HS-5 (cell line): ENCODE measurements around the gene MS4A18.
"Not testable (repeated sequence)": the region's sequence is repeated elsewhere in the genome, so short reads cannot be mapped to it uniquely, and the experiment has no call there.

Experiments used
- DNase-seq: peaks from one replicate; pipeline ENCODE4 v3.0.0-alpha.2; 2012; ENCODE audit warnings: low read depth

Gene MS4A18

DNA sequence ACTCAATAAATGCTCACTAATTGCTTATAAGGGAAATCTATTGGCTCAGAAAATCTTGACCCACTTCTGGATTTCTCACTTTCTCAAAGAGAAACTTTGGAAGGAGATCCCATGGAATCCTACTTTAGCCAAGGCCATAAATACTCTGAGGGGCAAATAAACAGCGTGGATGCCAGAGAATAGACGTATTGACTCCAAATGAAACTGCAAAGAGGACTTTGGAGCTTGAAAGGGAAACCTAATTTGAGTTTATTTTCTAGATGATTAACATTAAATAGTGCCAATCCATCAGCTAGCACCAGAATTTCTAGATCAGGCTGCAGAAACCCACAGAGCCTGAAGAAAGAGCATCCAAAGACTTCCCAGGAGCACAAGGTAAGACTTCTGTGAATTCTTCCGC lies at the start of gene MS4A18:
TSS of gene MS4A18 (plus strand) at position 301 of the 400 bp plus-strand sequence.
- DNase-seq = no peak

- DNase-seq = not testable (repeated sequence)
Measured at GRCh38 chr11:60678231-60678630, 46.3 kb upstream of the MS4A18 start.

DNA sequence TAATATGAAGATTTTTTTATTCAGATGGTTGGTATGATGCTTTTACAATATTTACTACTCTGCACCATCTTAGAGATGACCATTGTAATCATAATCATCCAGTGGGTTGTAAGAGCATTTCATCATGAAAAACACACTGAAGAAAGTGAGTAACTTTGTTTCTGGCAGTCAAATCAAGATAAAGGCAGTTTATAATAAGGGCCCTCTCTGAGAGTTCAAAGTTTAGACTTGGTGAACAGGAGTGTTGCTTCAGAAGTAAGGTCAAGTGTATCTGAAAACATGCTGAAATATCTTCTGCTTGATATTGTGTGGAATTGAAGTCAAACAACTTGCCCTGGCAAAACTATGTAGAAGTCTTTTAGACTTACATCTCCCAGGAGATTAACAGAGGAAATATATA lies 44.6 kb upstream of the MS4A18 start:
- no peak for DNase-seq

GRCh38 chr11:60680455-60681119 lies 43.9 kb upstream of the MS4A18 start:
- no peak for DNase-seq

GRCh38 chr11:60684541-60684848 lies 40.0 kb upstream of the MS4A18 start:
- DNase-seq = not testable (repeated sequence)

- no peak for DNase-seq
Measured at GRCh38 chr11:60691661-60692060, 32.9 kb upstream of the MS4A18 start.

- no peak for DNase-seq
Measured at GRCh38 chr11:60699284-60699691, 25.2 kb upstream of the MS4A18 start, which contains the start of gene MS4A8. Gene MS4A8, plus strand, starts transcription at chr11:60699612. Its CDS starts 1,249 bp downstream, at chr11:60700861.

GRCh38 chr11:60699936-60700335 lies 24.6 kb upstream of the MS4A18 start:
- DNase-seq = no peak

DNA sequence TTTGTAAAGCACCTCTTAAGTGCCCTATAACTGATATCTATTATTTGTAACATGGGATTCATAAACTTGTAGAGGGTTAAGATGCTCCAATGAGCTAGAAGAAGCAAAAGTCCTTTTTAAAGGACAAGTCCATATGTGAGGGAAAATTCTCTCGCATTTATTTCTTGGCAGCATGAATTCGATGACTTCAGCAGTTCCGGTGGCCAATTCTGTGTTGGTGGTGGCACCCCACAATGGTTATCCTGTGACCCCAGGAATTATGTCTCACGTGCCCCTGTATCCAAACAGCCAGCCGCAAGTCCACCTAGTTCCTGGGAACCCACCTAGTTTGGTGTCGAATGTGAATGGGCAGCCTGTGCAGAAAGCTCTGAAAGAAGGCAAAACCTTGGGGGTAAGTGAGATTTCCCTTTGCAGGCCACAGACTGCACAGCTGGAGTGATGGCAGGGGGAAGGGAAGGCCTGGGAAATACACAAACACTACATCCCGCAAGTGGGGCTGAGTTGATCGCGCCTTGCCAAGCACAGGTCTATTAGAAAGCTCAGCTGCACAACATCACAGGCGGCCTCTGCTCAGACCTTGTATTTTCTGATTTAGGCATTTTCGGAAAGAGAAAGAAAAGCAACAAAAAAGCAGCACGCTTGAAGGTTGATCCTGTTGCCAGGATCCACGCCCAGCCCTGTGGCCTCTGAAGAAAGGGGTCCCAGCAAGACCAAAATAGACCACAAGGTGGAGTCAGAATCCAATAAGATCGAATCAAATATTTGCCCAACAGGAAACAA lies 23.6 kb upstream of the MS4A18 start:
- peak; percentile 4 for DNase-seq

- DNase-seq = no peak
Measured at GRCh38 chr11:60701469-60701818, 23.1 kb upstream of the MS4A18 start.

DNA sequence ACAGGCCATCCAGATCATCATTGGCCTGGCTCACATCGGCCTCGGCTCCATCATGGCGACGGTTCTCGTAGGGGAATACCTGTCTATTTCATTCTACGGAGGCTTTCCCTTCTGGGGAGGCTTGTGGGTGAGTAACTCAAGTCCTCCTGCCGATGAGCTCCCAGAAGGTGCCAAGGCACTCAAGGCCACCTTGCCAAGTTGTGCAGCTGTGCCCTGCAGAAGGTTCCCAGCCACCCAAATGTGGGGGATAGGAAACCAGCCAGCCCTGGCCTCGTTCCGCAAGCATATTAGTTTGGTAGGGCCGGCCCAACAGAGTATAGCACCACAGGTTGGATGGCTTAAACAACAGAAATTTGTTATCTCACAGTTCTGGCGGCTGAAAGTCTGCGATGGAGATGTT lies 21.1 kb upstream of the MS4A18 start:
- DNase-seq = no peak

DNA sequence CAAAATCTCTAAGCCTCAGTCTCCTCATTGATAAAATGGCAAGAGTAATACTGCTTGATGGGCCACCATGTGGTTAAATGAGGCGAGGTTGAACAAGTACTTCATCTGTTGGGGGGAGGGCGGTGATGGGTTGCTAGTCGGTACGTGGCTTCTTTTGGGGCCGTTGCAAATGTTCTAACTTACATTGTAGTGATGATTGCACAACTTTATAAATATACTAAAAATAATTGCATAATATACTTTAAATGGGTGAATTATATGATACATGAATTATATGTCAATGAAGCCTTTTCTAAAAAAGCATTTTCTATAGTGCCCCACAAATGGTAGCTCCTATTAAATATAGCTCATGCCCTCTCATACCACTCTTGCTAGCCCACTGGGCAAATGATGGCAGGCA lies 18.6 kb upstream of the MS4A18 start:
- DNase-seq = no peak

GRCh38 chr11:60706931-60707330 lies 17.6 kb upstream of the MS4A18 start:
- DNase-seq = no peak

DNA sequence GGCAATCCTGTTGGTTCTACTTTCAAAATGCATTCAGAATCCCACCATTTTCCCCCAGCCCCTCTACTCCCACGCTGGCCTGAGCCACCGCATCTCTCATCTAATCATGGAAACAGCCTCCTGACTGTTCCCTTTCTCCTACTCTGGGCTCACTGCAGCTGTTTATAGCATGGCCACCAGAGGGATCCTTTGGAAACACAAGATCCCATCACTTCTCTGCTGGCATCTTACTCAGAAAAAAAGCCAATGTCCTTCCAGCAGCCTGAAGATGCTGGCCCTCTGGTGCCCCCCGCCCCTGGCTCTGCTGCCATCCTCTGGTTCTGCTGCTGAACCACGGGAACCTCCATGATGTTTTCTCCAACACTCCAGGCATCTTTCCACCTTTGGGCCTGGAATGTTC lies 14.0 kb upstream of the MS4A18 start:
- DNase-seq = no peak

DNA sequence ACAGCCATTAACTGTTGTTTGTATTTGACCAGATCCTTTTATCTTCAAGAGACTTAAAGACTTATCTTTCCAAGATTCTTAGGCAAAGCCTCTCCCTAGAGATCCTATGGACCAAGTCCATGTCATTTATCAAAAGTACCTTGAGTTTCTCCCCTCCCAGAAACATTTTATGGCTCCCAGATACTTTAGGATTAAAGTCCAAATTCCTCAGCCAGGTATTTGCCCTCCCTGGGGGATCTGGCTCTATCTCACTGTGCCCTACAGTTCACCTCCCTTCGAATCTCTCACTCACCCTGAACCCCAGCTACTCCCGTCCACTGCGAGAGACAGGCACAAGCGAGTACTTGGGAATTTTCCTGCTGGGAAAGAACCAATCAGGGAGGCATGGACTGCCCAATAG lies 13.2 kb upstream of the MS4A18 start:
- no peak for DNase-seq

DNA sequence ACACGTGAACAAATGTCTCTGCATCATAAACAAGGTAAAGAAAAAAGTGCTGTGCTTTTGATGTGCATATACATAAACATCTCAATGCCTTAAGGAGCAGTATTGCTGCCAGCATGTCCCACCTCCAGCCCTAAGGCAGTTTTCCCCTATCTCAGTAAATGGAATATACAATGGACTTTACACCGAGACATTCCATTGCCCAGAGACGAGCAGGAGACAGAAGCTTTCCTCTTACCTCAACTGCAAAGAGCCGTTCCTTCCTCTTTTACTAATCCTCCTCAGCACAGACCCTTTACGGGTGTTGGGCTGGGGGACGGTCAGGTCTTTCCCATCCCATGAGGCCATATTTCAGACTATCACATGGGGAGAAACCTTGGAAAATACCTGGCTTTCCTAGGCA lies 11.1 kb upstream of the MS4A18 start:
- not testable (repeated sequence) for DNase-seq

GRCh38 chr11:60717956-60718355 lies 6.6 kb upstream of the MS4A18 start:
- no peak for DNase-seq

GRCh38 chr11:60718524-60719316 lies 5.8 kb upstream of the MS4A18 start:
- no peak for DNase-seq

GRCh38 chr11:60719391-60719790 lies 5.1 kb upstream of the MS4A18 start:
- DNase-seq = no peak

- DNase-seq = no peak
Measured at GRCh38 chr11:60720460-60720859, 4.1 kb upstream of the MS4A18 start.

- no peak for DNase-seq
Measured at GRCh38 chr11:60725592-60725991, 1.1 kb downstream of the MS4A18 start.

- no peak for DNase-seq
Measured at GRCh38 chr11:60731586-60731985, 7.1 kb downstream of the MS4A18 start.

GRCh38 chr11:60734279-60734678 lies 9.8 kb downstream of the MS4A18 start:
- DNase-seq = no peak
